Ascending aorta (tissue), 2 donors: ENCODE data around the gene ACAD10. TPM values are rescaled to one million over a fixed set of nuclear protein-coding genes. Genes with fewer than 3 reads are reported as not detected.

Experiments used
- DNase-seq, 2 donors: peaks; one replicate each; pipeline ENCODE4 v3.0.0-alpha.2; 2019; ENCODE audit warnings: low spot score in 2 of 2
- H3K27ac ChIP-seq, 2 donors: fragments of 200-600 bp; sonication (generic); one replicate each; pipeline ENCODE4 v1.5.1; 2016 to 2017; ENCODE audit warnings: mild to moderate bottlenecking in 1 of 2
- H3K27me3 ChIP-seq: fragments of 200-600 bp; sonication (generic); one replicate; pipeline ENCODE4 v1.5.1; 2017
- H3K36me3 ChIP-seq, 2 donors: fragments of 200-600 bp; sonication (generic); one replicate each; pipeline ENCODE4 v1.5.1; 2016
- H3K4me1 ChIP-seq, 2 donors: fragments of 200-600 bp; sonication (generic); one replicate each; pipeline ENCODE4 v1.5.1; 2016 to 2017; ENCODE audit warnings: mild to moderate bottlenecking in 1 of 2
- H3K4me3 ChIP-seq, 2 donors: fragments of 200-600 bp; sonication (generic); one replicate each; pipeline ENCODE4 v1.5.1; 2016 to 2017; ENCODE audit warnings: mild to moderate bottlenecking in 1 of 2
- H3K9me3 ChIP-seq, 2 donors: fragments of 200-600 bp; sonication (generic); one replicate each; pipeline ENCODE4 v1.5.1; 2016
- intact Hi-C: fragments of 100-400 bp; cut with DNase I; formaldehyde crosslinking; loops from one replicate; pipeline ENCODE4 v1.15.1; 2023
- total RNA-seq: library from RNA; depleted of rRNA; stranded (reverse); fragments of >200 nt; gene quantifications from one replicate; pipeline ENCODE4 v1.1.0, GENCODE V29; 2016
- TF ChIP-seq, protein P1 (sequence below), 3 experiments: fragments of 200-600 bp in 2 of 3; fragments of 450-650 bp in 1 of 3; sonication (generic) in 2 of 3; IDR thresholded peaks; one replicate each; pipeline ENCODE4 v1.5.1; 2016 to 2019; ENCODE audit warnings: antibody characterized with exemption in 3 of 3, mild to moderate bottlenecking in 1 of 3, moderate library complexity in 1 of 3

The ACAD10 gene
- total RNA-seq, 1 donor from 2014 or later = 32.0 TPM

DNA sequence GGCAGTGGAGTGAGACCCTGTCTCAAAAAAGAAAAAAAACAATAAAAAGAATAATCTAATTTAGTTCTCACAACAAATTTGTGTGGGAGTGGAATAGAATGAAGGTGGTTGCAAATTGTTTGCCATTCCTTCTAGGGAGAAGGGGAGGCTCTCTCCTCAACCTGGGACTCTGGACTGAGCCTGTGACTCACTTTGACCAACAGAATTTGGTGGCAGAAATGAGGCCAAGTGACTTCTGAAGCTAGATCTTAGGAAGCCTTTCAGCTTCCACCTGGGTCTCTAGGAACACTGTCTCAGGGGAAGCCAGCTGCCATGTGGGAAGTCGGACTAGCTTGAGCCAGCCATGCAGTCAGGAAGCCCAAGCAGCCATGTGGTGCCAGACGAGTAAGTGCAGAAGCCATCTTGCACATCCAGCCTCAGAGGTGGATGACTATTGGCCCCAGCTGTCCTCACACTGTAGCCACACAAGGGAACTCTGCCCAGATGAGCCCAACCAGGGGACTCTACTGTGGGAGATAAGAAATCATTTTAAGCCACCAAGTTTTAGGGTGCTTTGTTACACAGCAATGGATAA, 95.3 kb downstream of the ACAD10 start:
- H3K9me3 ChIP-seq = no peaks in the 10 kb centered on the region
- no peaks in the 10 kb centered on the region for H3K27me3 ChIP-seq
- TF ChIP-seq, protein P1, sequence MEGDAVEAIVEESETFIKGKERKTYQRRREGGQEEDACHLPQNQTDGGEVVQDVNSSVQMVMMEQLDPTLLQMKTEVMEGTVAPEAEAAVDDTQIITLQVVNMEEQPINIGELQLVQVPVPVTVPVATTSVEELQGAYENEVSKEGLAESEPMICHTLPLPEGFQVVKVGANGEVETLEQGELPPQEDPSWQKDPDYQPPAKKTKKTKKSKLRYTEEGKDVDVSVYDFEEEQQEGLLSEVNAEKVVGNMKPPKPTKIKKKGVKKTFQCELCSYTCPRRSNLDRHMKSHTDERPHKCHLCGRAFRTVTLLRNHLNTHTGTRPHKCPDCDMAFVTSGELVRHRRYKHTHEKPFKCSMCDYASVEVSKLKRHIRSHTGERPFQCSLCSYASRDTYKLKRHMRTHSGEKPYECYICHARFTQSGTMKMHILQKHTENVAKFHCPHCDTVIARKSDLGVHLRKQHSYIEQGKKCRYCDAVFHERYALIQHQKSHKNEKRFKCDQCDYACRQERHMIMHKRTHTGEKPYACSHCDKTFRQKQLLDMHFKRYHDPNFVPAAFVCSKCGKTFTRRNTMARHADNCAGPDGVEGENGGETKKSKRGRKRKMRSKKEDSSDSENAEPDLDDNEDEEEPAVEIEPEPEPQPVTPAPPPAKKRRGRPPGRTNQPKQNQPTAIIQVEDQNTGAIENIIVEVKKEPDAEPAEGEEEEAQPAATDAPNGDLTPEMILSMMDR (IDR thresholded peaks at IDR 0.05) = no peak
- no peak overlapping the region for H3K27ac ChIP-seq
- no peak for DNase-seq
- peaks cover 6 to 10% of the 10 kb centered on the region in 2 donors for H3K4me1 ChIP-seq
- H3K4me3 ChIP-seq = no peak overlapping the region
- H3K36me3 ChIP-seq = peaks cover 38 to 52% of the 10 kb centered on the region in 2 donors
- intact Hi-C loops = no loop called here

DNA sequence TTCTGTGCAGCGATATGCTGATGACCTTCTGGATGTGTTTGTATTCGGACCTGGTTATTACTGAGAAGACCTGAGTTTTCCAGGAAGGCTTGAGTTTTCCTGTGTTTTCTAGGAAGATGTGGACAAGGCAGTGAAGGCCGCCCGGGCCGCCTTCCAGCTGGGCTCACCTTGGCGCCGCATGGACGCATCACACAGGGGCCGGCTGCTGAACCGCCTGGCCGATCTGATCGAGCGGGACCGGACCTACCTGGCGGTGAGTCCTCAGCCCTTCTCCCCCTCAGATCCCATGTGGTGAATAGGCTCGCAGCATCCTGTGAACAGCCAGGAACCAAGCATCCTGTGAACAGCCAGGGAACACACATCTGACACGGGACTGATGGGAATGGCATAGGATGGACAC, 97.2 kb downstream of the ACAD10 start:
- no peak for DNase-seq
- Histone ChIP-seq H3K9me3 (no peaks in the 10 kb centered on the region), H3K27me3 (no peaks in the 10 kb centered on the region), H3K27ac (no peak overlapping the region), H3K4me3 (no peak overlapping the region), H3K36me3 (peaks cover 46 to 58% of the 10 kb centered on the region in 2 donors), H3K4me1 (no peaks in the 10 kb centered on the region)
- TF ChIP-seq, protein P1 (IDR thresholded peaks at IDR 0.05) = no peak
- intact Hi-C loops = no loop called here

DNA sequence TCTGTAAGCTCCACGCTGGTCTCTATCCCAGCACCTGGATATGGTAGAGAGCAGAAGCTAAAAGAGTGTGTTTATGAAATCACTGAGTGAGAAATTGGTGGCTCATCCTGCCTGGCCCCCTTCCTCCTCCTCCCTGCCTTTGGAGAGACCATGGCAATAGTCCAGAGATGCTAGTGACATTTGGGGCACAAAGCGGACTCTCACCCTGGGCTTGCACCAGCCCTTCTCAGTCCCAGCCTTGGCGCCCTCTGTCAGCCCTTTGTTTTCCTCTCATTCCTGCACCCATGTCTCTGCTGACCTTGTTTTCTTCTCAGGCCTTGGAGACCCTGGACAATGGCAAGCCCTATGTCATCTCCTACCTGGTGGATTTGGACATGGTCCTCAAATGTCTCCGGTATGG, 99.1 kb downstream of the ACAD10 start:
- H3K36me3 ChIP-seq = peaks cover 58 to 63% of the 10 kb centered on the region in 2 donors
- no peak for DNase-seq
- H3K9me3 ChIP-seq = no peaks in the 10 kb centered on the region
- H3K4me3 ChIP-seq = no peak overlapping the region
- no peaks in the 10 kb centered on the region for H3K4me1 ChIP-seq
- TF ChIP-seq, protein P1 (IDR thresholded peaks at IDR 0.05) = no peak
- no peak overlapping the region for H3K27ac ChIP-seq
- H3K27me3 ChIP-seq = no peaks in the 10 kb centered on the region
- intact Hi-C loops = loop anchor here (5.0 kb wide), 1 partner anchor 33 kb away; no protein-coding TSS in a partner anchor

DNA sequence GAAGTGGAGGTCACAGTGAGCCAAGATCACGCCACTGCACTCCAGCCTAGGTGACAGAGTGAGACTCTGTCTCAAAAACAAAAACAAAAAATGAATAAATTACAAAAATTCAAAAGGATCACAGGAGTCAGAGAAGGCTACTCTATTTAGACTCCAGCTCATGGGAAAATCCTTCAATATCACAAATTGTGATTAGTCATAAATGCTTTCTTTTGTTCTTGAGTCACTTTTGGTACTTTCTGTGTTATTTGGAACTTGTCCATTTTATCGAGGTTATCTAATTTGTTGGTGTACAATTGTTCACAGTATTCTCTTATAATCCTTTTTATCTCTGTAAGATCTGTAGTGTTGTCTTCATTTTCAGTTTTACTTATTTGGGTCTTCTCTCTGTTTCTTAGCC, 99.8 kb downstream of the ACAD10 start:
- H3K36me3 ChIP-seq = peaks cover 65 to 70% of the 10 kb centered on the region in 2 donors
- intact Hi-C loops = loop anchor here (5.0 kb wide), 1 partner anchor 33 kb away; no protein-coding TSS in a partner anchor
- TF ChIP-seq, protein P1 (IDR thresholded peaks at IDR 0.05) = no peak
- no peak overlapping the region for H3K4me3 ChIP-seq
- no peaks in the 10 kb centered on the region for H3K27me3 ChIP-seq
- no peaks in the 10 kb centered on the region for H3K4me1 ChIP-seq
- DNase-seq = no peak
- H3K9me3 ChIP-seq = no peaks in the 10 kb centered on the region
- H3K27ac ChIP-seq = no peak overlapping the region

DNA sequence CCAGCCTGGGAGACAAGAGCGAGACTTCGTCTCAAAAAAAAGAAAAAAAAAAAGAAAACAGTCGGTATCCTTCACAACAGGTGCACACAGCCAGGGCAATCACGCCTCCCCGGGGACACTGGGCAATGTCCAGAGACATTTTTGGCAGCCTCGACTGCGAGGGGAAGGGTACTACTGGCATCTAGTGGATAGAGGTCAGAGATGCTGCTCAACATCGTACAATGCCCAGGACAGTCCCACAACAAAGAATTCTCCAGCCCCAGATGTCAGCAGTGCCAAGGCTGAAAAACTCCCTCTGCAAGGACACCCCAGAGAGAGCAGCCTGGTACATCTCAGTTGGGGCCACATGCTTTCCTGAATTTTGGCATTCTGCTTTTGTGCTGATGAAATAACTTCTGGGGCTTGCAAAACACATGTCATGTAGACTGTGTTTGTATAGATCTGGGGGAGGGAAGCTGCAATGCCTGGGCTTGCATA, 102.4 kb downstream of the ACAD10 start:
- Histone ChIP-seq H3K27me3 (no peaks in the 10 kb centered on the region), H3K4me1 (no peaks in the 10 kb centered on the region), H3K36me3 (peaks cover 75 to 78% of the 10 kb centered on the region in 2 donors), H3K27ac (no peak overlapping the region), H3K9me3 (no peaks in the 10 kb centered on the region), H3K4me3 (no peak overlapping the region)
- DNase-seq = no peak
- TF ChIP-seq, protein P1 (IDR thresholded peaks at IDR 0.05) = peak in 1 of 3 experiments; percentile 34
- intact Hi-C loops = loop anchor here (5.0 kb wide), 1 partner anchor 36 kb away; no protein-coding TSS in a partner anchor
